WTC11 (cell line): Measurements from ENCODE around the gene LYVE1.

ENCODE experiments used
- CREB1 ChIP-seq: sonication (generic); formaldehyde crosslinking; IDR thresholded peaks from 2 replicates; pipeline ENCODE4 v1.8.0; 2023; ENCODE audit warnings: mild to moderate bottlenecking, missing genetic modification reagents
- FOXP1 ChIP-seq: sonication (generic); formaldehyde crosslinking; IDR thresholded peaks from 2 replicates; pipeline ENCODE4 v1.8.0; 2022; ENCODE audit warnings: missing genetic modification reagents, mild to moderate bottlenecking, moderate library complexity, borderline replicate concordance
- GABPB1 ChIP-seq: sonication (generic); formaldehyde crosslinking; IDR thresholded peaks from 2 replicates; pipeline ENCODE4 v1.8.1; 2023; ENCODE audit warnings: mild to moderate bottlenecking, missing genetic modification reagents
- IRF2 ChIP-seq: sonication (generic); formaldehyde crosslinking; IDR thresholded peaks from 2 replicates; pipeline ENCODE4 v1.8.0; 2022; ENCODE audit warnings: low read depth, missing genetic modification reagents, borderline replicate concordance
- SMAD4 ChIP-seq: sonication (generic); formaldehyde crosslinking; IDR thresholded peaks from 2 replicates; pipeline ENCODE4 v1.8.0; 2022; ENCODE audit warnings: mild to moderate bottlenecking, missing genetic modification reagents
- SP1 ChIP-seq: sonication (generic); formaldehyde crosslinking; conservative IDR thresholded peaks from 2 replicates; pipeline ENCODE4 v1.8.1; 2022; ENCODE audit warnings: missing genetic modification reagents
- ZNF121 ChIP-seq: sonication (generic); formaldehyde crosslinking; IDR thresholded peaks from 2 replicates; pipeline ENCODE4 v1.8.0; 2023; ENCODE audit warnings: missing genetic modification reagents
- ZNF232 ChIP-seq: sonication (generic); formaldehyde crosslinking; IDR thresholded peaks from 2 replicates; pipeline ENCODE4 v1.8.0; 2022; ENCODE audit warnings: mild to moderate bottlenecking, missing genetic modification reagents
- TF ChIP-seq, protein P1 (sequence below): sonication (generic); formaldehyde crosslinking; IDR thresholded peaks from 2 replicates; pipeline ENCODE4 v1.8.1; 2023; ENCODE audit warnings: mild to moderate bottlenecking, missing genetic modification reagents, moderate library complexity
- TF ChIP-seq, protein P2 (sequence below): fragments of 200-600 bp; IDR thresholded peaks from 2 replicates; pipeline ENCODE4 v1.8.0; 2022; ENCODE audit warnings: antibody characterized with exemption
- TF ChIP-seq, protein P3 (sequence below): fragments of 250-450 bp; sonication (Bioruptor Pico); IDR thresholded peaks from 2 replicates; pipeline ENCODE4 v1.9.0; 2021; ENCODE audit warnings: mild to moderate bottlenecking, borderline replicate concordance
- TF ChIP-seq, protein P4 (sequence below): sonication (generic); formaldehyde crosslinking; IDR thresholded peaks from 2 replicates; pipeline ENCODE4 v1.8.0; 2022; ENCODE audit warnings: mild to moderate bottlenecking, missing genetic modification reagents
- TF ChIP-seq, protein P5 (sequence below): sonication (generic); formaldehyde crosslinking; IDR thresholded peaks from 2 replicates; pipeline ENCODE4 v1.8.0; 2022; ENCODE audit warnings: mild to moderate bottlenecking, missing genetic modification reagents
- TF ChIP-seq, protein P6 (sequence below): sonication (generic); formaldehyde crosslinking; IDR thresholded peaks from 2 replicates; pipeline ENCODE4 v1.8.1; 2022; ENCODE audit warnings: low read depth, missing genetic modification reagents, borderline replicate concordance

DNA sequence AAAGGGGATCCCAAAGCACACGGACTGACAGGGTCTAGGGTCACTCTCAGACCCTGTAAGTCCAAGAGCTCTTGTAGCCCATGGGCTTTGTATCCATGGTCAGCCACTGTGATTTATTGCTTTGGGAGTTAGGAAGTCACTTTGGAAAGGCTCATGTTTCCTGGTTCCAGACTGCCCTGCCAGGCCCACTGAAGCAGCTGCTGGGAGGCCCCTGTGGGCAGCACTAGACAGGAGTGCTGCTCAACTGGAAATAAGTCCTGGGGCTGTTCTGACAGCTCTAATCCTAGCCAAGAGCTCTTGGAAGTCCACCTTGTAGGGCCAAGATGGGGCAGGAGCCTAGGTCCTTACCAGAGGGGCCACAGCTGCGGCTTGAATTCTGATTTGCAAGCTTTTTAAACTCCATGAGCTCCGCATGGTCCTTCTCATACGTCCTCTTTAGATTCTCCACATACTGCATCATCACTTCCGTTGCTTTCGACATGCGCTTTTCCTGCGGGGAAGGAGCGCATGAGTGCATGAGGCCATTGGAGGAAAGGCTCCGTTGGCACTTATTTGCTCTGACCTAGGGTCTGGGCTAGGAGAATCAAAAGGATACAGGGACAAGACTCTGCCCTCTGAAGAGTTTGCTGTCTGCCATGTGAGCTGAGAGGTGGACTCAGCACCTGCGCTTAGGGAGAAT, 32.2 kb upstream of the LYVE1 start:
- TF ChIP-seq, protein P1, sequence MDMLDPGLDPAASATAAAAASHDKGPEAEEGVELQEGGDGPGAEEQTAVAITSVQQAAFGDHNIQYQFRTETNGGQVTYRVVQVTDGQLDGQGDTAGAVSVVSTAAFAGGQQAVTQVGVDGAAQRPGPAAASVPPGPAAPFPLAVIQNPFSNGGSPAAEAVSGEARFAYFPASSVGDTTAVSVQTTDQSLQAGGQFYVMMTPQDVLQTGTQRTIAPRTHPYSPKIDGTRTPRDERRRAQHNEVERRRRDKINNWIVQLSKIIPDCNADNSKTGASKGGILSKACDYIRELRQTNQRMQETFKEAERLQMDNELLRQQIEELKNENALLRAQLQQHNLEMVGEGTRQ = no peak
- TF ChIP-seq, protein P2, sequence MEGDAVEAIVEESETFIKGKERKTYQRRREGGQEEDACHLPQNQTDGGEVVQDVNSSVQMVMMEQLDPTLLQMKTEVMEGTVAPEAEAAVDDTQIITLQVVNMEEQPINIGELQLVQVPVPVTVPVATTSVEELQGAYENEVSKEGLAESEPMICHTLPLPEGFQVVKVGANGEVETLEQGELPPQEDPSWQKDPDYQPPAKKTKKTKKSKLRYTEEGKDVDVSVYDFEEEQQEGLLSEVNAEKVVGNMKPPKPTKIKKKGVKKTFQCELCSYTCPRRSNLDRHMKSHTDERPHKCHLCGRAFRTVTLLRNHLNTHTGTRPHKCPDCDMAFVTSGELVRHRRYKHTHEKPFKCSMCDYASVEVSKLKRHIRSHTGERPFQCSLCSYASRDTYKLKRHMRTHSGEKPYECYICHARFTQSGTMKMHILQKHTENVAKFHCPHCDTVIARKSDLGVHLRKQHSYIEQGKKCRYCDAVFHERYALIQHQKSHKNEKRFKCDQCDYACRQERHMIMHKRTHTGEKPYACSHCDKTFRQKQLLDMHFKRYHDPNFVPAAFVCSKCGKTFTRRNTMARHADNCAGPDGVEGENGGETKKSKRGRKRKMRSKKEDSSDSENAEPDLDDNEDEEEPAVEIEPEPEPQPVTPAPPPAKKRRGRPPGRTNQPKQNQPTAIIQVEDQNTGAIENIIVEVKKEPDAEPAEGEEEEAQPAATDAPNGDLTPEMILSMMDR = no peak
- TF ChIP-seq, protein P3, sequence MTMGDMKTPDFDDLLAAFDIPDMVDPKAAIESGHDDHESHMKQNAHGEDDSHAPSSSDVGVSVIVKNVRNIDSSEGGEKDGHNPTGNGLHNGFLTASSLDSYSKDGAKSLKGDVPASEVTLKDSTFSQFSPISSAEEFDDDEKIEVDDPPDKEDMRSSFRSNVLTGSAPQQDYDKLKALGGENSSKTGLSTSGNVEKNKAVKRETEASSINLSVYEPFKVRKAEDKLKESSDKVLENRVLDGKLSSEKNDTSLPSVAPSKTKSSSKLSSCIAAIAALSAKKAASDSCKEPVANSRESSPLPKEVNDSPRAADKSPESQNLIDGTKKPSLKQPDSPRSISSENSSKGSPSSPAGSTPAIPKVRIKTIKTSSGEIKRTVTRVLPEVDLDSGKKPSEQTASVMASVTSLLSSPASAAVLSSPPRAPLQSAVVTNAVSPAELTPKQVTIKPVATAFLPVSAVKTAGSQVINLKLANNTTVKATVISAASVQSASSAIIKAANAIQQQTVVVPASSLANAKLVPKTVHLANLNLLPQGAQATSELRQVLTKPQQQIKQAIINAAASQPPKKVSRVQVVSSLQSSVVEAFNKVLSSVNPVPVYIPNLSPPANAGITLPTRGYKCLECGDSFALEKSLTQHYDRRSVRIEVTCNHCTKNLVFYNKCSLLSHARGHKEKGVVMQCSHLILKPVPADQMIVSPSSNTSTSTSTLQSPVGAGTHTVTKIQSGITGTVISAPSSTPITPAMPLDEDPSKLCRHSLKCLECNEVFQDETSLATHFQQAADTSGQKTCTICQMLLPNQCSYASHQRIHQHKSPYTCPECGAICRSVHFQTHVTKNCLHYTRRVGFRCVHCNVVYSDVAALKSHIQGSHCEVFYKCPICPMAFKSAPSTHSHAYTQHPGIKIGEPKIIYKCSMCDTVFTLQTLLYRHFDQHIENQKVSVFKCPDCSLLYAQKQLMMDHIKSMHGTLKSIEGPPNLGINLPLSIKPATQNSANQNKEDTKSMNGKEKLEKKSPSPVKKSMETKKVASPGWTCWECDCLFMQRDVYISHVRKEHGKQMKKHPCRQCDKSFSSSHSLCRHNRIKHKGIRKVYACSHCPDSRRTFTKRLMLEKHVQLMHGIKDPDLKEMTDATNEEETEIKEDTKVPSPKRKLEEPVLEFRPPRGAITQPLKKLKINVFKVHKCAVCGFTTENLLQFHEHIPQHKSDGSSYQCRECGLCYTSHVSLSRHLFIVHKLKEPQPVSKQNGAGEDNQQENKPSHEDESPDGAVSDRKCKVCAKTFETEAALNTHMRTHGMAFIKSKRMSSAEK (CRISPR knock-in tag) = no peak
- TF ChIP-seq ZNF232 (CRISPR knock-in tag) (no peak), CREB1 (CRISPR knock-in tag) (no peak), IRF2 (CRISPR knock-in tag) (no peak), SP1 (no peak), SMAD4 (no peak), ZNF121 (no peak), GABPB1 (CRISPR knock-in tag) (no peak), FOXP1 (CRISPR knock-in tag) (no peak)
- TF ChIP-seq, protein P4, sequence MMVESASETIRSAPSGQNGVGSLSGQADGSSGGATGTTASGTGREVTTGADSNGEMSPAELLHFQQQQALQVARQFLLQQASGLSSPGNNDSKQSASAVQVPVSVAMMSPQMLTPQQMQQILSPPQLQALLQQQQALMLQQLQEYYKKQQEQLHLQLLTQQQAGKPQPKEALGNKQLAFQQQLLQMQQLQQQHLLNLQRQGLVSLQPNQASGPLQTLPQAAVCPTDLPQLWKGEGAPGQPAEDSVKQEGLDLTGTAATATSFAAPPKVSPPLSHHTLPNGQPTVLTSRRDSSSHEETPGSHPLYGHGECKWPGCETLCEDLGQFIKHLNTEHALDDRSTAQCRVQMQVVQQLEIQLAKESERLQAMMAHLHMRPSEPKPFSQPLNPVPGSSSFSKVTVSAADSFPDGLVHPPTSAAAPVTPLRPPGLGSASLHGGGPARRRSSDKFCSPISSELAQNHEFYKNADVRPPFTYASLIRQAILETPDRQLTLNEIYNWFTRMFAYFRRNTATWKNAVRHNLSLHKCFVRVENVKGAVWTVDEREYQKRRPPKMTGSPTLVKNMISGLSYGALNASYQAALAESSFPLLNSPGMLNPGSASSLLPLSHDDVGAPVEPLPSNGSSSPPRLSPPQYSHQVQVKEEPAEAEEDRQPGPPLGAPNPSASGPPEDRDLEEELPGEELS (CRISPR knock-in tag) = no peak
- TF ChIP-seq, protein P5, sequence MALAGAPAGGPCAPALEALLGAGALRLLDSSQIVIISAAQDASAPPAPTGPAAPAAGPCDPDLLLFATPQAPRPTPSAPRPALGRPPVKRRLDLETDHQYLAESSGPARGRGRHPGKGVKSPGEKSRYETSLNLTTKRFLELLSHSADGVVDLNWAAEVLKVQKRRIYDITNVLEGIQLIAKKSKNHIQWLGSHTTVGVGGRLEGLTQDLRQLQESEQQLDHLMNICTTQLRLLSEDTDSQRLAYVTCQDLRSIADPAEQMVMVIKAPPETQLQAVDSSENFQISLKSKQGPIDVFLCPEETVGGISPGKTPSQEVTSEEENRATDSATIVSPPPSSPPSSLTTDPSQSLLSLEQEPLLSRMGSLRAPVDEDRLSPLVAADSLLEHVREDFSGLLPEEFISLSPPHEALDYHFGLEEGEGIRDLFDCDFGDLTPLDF (CRISPR knock-in tag) = no peak
- TF ChIP-seq, protein P6, sequence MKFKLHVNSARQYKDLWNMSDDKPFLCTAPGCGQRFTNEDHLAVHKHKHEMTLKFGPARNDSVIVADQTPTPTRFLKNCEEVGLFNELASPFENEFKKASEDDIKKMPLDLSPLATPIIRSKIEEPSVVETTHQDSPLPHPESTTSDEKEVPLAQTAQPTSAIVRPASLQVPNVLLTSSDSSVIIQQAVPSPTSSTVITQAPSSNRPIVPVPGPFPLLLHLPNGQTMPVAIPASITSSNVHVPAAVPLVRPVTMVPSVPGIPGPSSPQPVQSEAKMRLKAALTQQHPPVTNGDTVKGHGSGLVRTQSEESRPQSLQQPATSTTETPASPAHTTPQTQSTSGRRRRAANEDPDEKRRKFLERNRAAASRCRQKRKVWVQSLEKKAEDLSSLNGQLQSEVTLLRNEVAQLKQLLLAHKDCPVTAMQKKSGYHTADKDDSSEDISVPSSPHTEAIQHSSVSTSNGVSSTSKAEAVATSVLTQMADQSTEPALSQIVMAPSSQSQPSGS = no peak
